HFF-Myc (cell line): Measurements from ENCODE around the gene SMIM35.

ENCODE experiments used
- DNase-seq: peaks from one replicate; pipeline ENCODE4 v3.0.0-alpha.2; 2011; ENCODE audit warnings: low read depth; ENCODE audit errors: extremely low read depth
- H3K4me3 ChIP-seq: replicated peaks from 2 replicates; pipeline ENCODE4 v1.5.1; 2011; ENCODE audit warnings: low read depth, mild to moderate bottlenecking, control low read depth, low read length
- CTCF ChIP-seq: IDR thresholded peaks from 2 replicates; pipeline ENCODE4 v1.5.1; 2012; ENCODE audit warnings: mild to moderate bottlenecking, low read depth, low read length, control low read depth; ENCODE audit errors: missing control alignments

The SMIM35 gene

GRCh38 chr11:118004543-118005223 lies 82.1 kb downstream of the SMIM35 start:
- TF ChIP-seq CTCF, result no peak
- DNase-seq, result no peak
- no peak overlapping the region for H3K4me3 ChIP-seq

- no peak for DNase-seq
- H3K4me3 ChIP-seq, result no peak overlapping the region
- no peak for TF ChIP-seq CTCF
Observed at GRCh38 chr11:118003456-118003855, 83.3 kb downstream of the SMIM35 start.

- H3K4me3 ChIP-seq, result no peak overlapping the region
- TF ChIP-seq CTCF, result no peak
- DNase-seq, result no peak
Observed at GRCh38 chr11:118002541-118003423, 84.0 kb downstream of the SMIM35 start.

GRCh38 chr11:118002010-118002540 lies 84.7 kb downstream of the SMIM35 start:
- DNase-seq, result no peak
- H3K4me3 ChIP-seq, result no peak overlapping the region
- TF ChIP-seq CTCF, result no peak

- TF ChIP-seq CTCF, result no peak
- no peak overlapping the region for H3K4me3 ChIP-seq
- no peak for DNase-seq
Observed at GRCh38 chr11:118001494-118001971, 85.2 kb downstream of the SMIM35 start.

GRCh38 chr11:118000850-118001228 lies 85.9 kb downstream of the SMIM35 start:
- no peak for DNase-seq
- no peak overlapping the region for H3K4me3 ChIP-seq
- no peak for TF ChIP-seq CTCF
